SK-N-MC (cell line): Measurements from ENCODE around the gene A3GALT2.

Experiments
- EZH2 ChIP-seq: fragments of 200-600 bp; sonication (generic); IDR thresholded peaks from one replicate; pipeline ENCODE4 v1.6.1; 2017; ENCODE audit warnings: antibody characterized with exemption
- FOXP2 ChIP-seq: optimal IDR thresholded peaks from 2 replicates; pipeline ENCODE3; 2011; ENCODE audit warnings: mild to moderate bottlenecking, moderate library complexity; ENCODE audit not compliant: insufficient read depth; ENCODE audit errors: extremely low read length, control extremely low read depth
- POLR2AphosphoS5 ChIP-seq: IDR thresholded peaks from 2 replicates; pipeline ENCODE4 v1.6.1; 2012; ENCODE audit warnings: mild to moderate bottlenecking, low read depth, low read length, borderline replicate concordance

DNA sequence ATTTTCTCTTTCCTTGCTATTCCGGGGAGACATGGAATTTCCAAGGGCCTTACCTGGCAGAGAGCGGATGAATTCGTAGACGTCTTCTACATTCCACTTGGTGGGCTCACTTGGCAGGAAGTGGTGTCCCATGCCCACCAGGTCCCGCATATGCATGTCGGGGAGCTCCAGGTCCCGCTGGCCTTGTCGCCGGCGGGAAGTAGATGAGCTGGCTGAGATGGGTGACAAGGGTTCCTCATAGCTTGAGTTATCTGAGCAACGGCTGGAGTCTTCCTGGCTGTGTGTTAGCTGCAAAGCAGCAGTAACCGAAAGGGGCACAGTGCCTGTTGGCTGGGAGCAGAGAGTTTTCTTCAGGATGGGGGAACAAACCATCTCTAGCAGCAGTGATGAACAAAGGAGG is 7.9 kb upstream of the A3GALT2 start:
- TF ChIP-seq EZH2: no peak
- TF ChIP-seq POLR2AphosphoS5: no peak
- no peak for TF ChIP-seq FOXP2
